H9 (cell line): ENCODE data around the gene TMEM109. TPM values are rescaled to one million over a fixed set of nuclear protein-coding genes. Genes with fewer than 3 reads are reported as not detected.

ENCODE experiments used
- DNase-seq: peaks from one replicate; pipeline ENCODE4 v3.0.0-alpha.2; 2017
- H2AFZ ChIP-seq: one replicate; pipeline ENCODE4 v1.6.1; 2013; ENCODE audit warnings: mild to moderate bottlenecking, low read length, control low read depth, moderate library complexity
- H2AK5ac ChIP-seq: 2 replicates; pipeline ENCODE4 v1.6.1; 2013; ENCODE audit warnings: low read length, control low read depth, mixed read lengths; ENCODE audit not compliant: insufficient read length
- H2BK120ac ChIP-seq: one replicate; pipeline ENCODE4 v1.6.1; 2013; ENCODE audit warnings: low read depth, mild to moderate bottlenecking, low read length, control low read depth, inconsistent platforms; ENCODE audit not compliant: poor library complexity, severe bottlenecking
- H2BK12ac ChIP-seq: 2 replicates; pipeline ENCODE4 v1.6.1; 2013; ENCODE audit warnings: low read length, control low read depth, mixed read lengths, low read depth; ENCODE audit not compliant: insufficient read length
- H2BK15ac ChIP-seq: 2 replicates; pipeline ENCODE4 v1.6.1; 2013; ENCODE audit warnings: low read depth, low read length, control low read depth
- H2BK20ac ChIP-seq: one replicate; pipeline ENCODE4 v1.6.1; 2013; ENCODE audit warnings: low read depth, mild to moderate bottlenecking, low read length, control low read depth, inconsistent platforms; ENCODE audit not compliant: poor library complexity, severe bottlenecking
- H2BK5ac ChIP-seq: 2 replicates; pipeline ENCODE4 v1.6.1; 2013; ENCODE audit warnings: low read length, control low read depth, mixed read lengths; ENCODE audit not compliant: insufficient read length
- H3K14ac ChIP-seq: 2 replicates; pipeline ENCODE4 v1.6.1; 2013; ENCODE audit warnings: low read length, control low read depth; ENCODE audit not compliant: insufficient read depth
- H3K18ac ChIP-seq: 2 replicates; pipeline ENCODE4 v1.6.1; 2013; ENCODE audit warnings: low read depth, mild to moderate bottlenecking, mixed read lengths, low read length, control low read depth; ENCODE audit not compliant: insufficient read length
- H3K23ac ChIP-seq: 2 replicates; pipeline ENCODE4 v1.6.1; 2013; ENCODE audit warnings: low read length, control low read depth, mixed read lengths, low read depth; ENCODE audit not compliant: insufficient read length
- H3K23me2 ChIP-seq: 2 replicates; pipeline ENCODE4 v1.6.1; 2013; ENCODE audit warnings: low read depth, mild to moderate bottlenecking, mixed read lengths, low read length, control low read depth; ENCODE audit not compliant: insufficient read length, poor library complexity, severe bottlenecking
- H3K27ac ChIP-seq: 2 replicates; pipeline ENCODE4 v1.5.1; 2013; ENCODE audit warnings: low read length, control low read depth, mixed read lengths, low read depth; ENCODE audit not compliant: insufficient read length
- H3K27me3 ChIP-seq: 2 replicates; pipeline ENCODE4 v1.6.1; 2013; ENCODE audit warnings: low read length, control low read depth, inconsistent platforms; ENCODE audit not compliant: insufficient read depth
- H3K4ac ChIP-seq: 2 replicates; pipeline ENCODE4 v1.6.1; 2013; ENCODE audit warnings: low read depth, mild to moderate bottlenecking, control low read depth, inconsistent platforms, low read length, moderate library complexity
- H3K4me1 ChIP-seq: 2 replicates; pipeline ENCODE4 v1.6.1; 2013; ENCODE audit warnings: low read length, control low read depth, inconsistent platforms; ENCODE audit not compliant: insufficient read depth
- H3K4me2 ChIP-seq: 2 replicates; pipeline ENCODE4 v1.6.1; 2013; ENCODE audit warnings: low read length, control low read depth, mixed read lengths; ENCODE audit not compliant: insufficient read length, insufficient read depth
- H3K56ac ChIP-seq: 2 replicates; pipeline ENCODE4 v1.6.1; 2013; ENCODE audit warnings: low read depth, mild to moderate bottlenecking, mixed read lengths, low read length, control low read depth; ENCODE audit not compliant: insufficient read length
- H3K79me1 ChIP-seq: 2 replicates; pipeline ENCODE4 v1.6.1; 2013; ENCODE audit warnings: low read depth, mild to moderate bottlenecking, moderate library complexity, low read length, control low read depth, inconsistent platforms; ENCODE audit not compliant: insufficient read depth, poor library complexity, severe bottlenecking
- H3K79me2 ChIP-seq: 2 replicates; pipeline ENCODE4 v1.6.1; 2013; ENCODE audit warnings: low read length, control low read depth, inconsistent platforms; ENCODE audit not compliant: insufficient read depth
- H3K9ac ChIP-seq: 2 replicates; pipeline ENCODE4 v1.6.1; 2013; ENCODE audit warnings: low read length, control low read depth, mixed read lengths; ENCODE audit not compliant: insufficient read length; ENCODE audit errors: extremely low read depth
- H3K9me3 ChIP-seq: one replicate; pipeline ENCODE4 v1.6.1; 2013; ENCODE audit warnings: low read depth, low read length, inconsistent platforms; ENCODE audit not compliant: control insufficient read depth
- H3T11ph ChIP-seq: one replicate; pipeline ENCODE4 v1.6.1; 2013; ENCODE audit warnings: mild to moderate bottlenecking, low read length, control low read depth, inconsistent platforms
- H4K20me1 ChIP-seq: one replicate; pipeline ENCODE4 v1.6.1; 2013; ENCODE audit not compliant: control insufficient read depth, insufficient read length, insufficient read depth
- H4K5ac ChIP-seq: 2 replicates; pipeline ENCODE4 v1.6.1; 2013; ENCODE audit warnings: low read depth, mild to moderate bottlenecking, mixed read lengths, low read length, control low read depth; ENCODE audit not compliant: insufficient read length
- H4K8ac ChIP-seq: replicated peaks from 2 replicates; pipeline ENCODE4 v1.6.1; 2013; ENCODE audit warnings: low read length, control low read depth, mixed read lengths, low read depth; ENCODE audit not compliant: insufficient read length
- H4K91ac ChIP-seq: 2 replicates; pipeline ENCODE4 v1.6.1; 2013; ENCODE audit warnings: low read depth, mild to moderate bottlenecking, moderate library complexity, mixed read lengths, low read length, control low read depth; ENCODE audit not compliant: insufficient read length
- H3K27ac Mint-ChIP-seq, 3 experiments: 2 replicates in 2 of 3; 3 replicates in 1 of 3; pipeline ENCODE4 v1.8.0; 2020 to 2021; ENCODE audit warnings: mixed read lengths in 3 of 3, mild to moderate bottlenecking in 1 of 3, moderate library complexity in 1 of 3
- H3K27me3 Mint-ChIP-seq: 2 replicates; pipeline ENCODE4 v1.8.0; 2021; ENCODE audit warnings: low read depth, mild to moderate bottlenecking, moderate library complexity, mixed read lengths
- H3K36me3 Mint-ChIP-seq, 3 experiments: 2 replicates in 2 of 3; 3 replicates in 1 of 3; pipeline ENCODE4 v1.8.0; 2020 to 2021; ENCODE audit warnings: low read depth in 3 of 3, mixed read lengths in 3 of 3; ENCODE audit not compliant: insufficient read depth in 1 of 3
- H3K4me1 Mint-ChIP-seq, 2 experiments: 2 replicates each; pipeline ENCODE4 v1.8.0; 2020; ENCODE audit warnings: mixed read lengths in 2 of 2
- H3K4me3 Mint-ChIP-seq, 2 experiments: 2 replicates in 1 of 2; 3 replicates in 1 of 2; pipeline ENCODE4 v1.8.0; 2020 to 2021; ENCODE audit warnings: mild to moderate bottlenecking in 2 of 2, mixed read lengths in 2 of 2, moderate library complexity in 1 of 2
- H3K9me3 Mint-ChIP-seq, 2 experiments: 2 replicates in 1 of 2; 3 replicates in 1 of 2; pipeline ENCODE4 v1.8.0; 2020; ENCODE audit warnings: mild to moderate bottlenecking in 2 of 2, mixed read lengths in 2 of 2, moderate library complexity in 1 of 2
- WGBS: extraction: QIAGEN DNeasy Blood & Tissue Kit; methylation state at CpG from one replicate; pipeline ENCODE4 v1.1.7; 2013; ENCODE audit warnings: missing lambda C conversion rate, low lambda C conversion rate, mixed read lengths; ENCODE audit not compliant: insufficient read length; ENCODE audit errors: extremely low coverage; 5-methylcytosine and 5-hydroxymethylcytosine counted together
- total RNA-seq: library from RNA; stranded (reverse); gene quantifications from 2 replicates; pipeline ENCODE4 v1.2.1, GENCODE V29; 2021
- TF ChIP-seq, protein P1 (sequence below): fragments of 200-600 bp; sonication (generic); conservative IDR thresholded peaks from 3 replicates; pipeline ENCODE4 v1.8.0; 2021; ENCODE audit warnings: antibody characterized with exemption, mild to moderate bottlenecking

TMEM109 gene
- total RNA-seq, 1 experiment from 2014 or later, result 38.0 TPM

DNA sequence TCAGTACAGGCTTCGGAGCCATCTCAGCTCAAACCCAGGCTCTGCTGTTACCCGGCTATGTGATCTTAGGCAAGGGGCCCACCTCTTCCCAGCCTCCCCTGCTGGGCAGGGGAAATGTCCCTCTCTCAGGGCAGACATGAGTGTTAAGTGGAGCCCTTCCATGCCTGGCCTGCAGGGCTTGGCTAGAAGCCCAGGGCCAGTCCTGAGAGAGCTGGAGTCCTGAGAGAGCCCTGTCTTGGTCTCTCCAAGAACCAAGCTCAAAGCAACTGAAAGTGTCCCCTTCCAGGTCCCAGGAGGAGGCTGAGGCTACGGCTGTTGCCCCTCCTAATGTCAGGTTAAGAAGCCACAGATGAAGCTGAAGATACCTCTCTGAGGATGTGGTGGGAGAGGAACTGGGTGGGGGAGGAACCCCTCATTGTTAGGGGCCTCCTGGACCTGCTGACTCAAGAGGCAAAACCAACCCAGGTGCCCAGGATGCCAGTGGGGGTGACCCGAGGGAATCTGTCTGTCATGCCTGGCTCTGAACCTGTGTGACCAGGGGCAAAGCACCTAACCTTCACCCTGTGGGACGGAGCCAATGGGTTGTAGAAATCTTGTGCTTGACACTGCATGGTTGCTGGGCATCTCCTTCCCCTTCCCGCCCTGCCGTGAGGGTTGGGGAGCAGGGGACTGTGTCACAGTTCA, 42.4 kb upstream of the TMEM109 start:
- no peak overlapping the region for H3K56ac ChIP-seq
- no peaks in the 10 kb centered on the region for H3K79me1 ChIP-seq
- peaks cover 2% of the 10 kb centered on the region; the same call in 1 of the 2 replicates for H3K4me1 ChIP-seq
- no CpG with 5 or more reads among the region's 7 CpGs for WGBS
- H4K20me1 ChIP-seq, result no peaks in the 10 kb centered on the region
- no peaks in the 10 kb centered on the region for H3K36me3 Mint-ChIP-seq
- TF ChIP-seq, protein P1, sequence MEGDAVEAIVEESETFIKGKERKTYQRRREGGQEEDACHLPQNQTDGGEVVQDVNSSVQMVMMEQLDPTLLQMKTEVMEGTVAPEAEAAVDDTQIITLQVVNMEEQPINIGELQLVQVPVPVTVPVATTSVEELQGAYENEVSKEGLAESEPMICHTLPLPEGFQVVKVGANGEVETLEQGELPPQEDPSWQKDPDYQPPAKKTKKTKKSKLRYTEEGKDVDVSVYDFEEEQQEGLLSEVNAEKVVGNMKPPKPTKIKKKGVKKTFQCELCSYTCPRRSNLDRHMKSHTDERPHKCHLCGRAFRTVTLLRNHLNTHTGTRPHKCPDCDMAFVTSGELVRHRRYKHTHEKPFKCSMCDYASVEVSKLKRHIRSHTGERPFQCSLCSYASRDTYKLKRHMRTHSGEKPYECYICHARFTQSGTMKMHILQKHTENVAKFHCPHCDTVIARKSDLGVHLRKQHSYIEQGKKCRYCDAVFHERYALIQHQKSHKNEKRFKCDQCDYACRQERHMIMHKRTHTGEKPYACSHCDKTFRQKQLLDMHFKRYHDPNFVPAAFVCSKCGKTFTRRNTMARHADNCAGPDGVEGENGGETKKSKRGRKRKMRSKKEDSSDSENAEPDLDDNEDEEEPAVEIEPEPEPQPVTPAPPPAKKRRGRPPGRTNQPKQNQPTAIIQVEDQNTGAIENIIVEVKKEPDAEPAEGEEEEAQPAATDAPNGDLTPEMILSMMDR, result no peak
- no peak overlapping the region for H4K8ac ChIP-seq
- no peaks in the 10 kb centered on the region; the same call in 1 of the 2 replicates for H3K27me3 Mint-ChIP-seq
- H3K4me3 Mint-ChIP-seq, result no peak overlapping the region
- H3K27me3 ChIP-seq, result no peaks in the 10 kb centered on the region
- no peak overlapping the region for H3K9ac ChIP-seq
- no peak overlapping the region for H3K4ac ChIP-seq
- no peak overlapping the region for H3K27ac ChIP-seq
- H2AK5ac ChIP-seq, result no peak overlapping the region
- no peak overlapping the region for H3K23ac ChIP-seq
- H2BK15ac ChIP-seq, result no peak overlapping the region
- H3K4me1 Mint-ChIP-seq, result peaks cover 9 to 10% of the 10 kb centered on the region in 2 experiments
- H3K14ac ChIP-seq, result no peak overlapping the region; the same call in 1 of the 2 replicates
- H2BK5ac ChIP-seq, result no peak overlapping the region
- no peak overlapping the region for H2BK12ac ChIP-seq
- H3K9me3 Mint-ChIP-seq, result no peaks in the 10 kb centered on the region
- H4K5ac ChIP-seq, result no peak overlapping the region
- no peak overlapping the region for H2BK20ac ChIP-seq
- no peak overlapping the region for H4K91ac ChIP-seq
- H3K23me2 ChIP-seq, result no peaks in the 10 kb centered on the region
- no peak overlapping the region for H2BK120ac ChIP-seq
- no peak overlapping the region for H3T11ph ChIP-seq
- peak overlapping the region in 1 of 3 experiments; percentile 44; a peak in 1 of 7 replicates for H3K27ac Mint-ChIP-seq
- no peak overlapping the region for H2AFZ ChIP-seq
- DNase-seq, result no peak
- H3K9me3 ChIP-seq, result no peaks in the 10 kb centered on the region
- H3K18ac ChIP-seq, result no peak overlapping the region
- no peak overlapping the region for H3K4me2 ChIP-seq
- no peaks in the 10 kb centered on the region for H3K79me2 ChIP-seq
